ENCODE results near the gene CDKN2B-AS1. TPM values are rescaled to one million over a fixed set of nuclear protein-coding genes. Genes with fewer than 3 reads are reported as not detected.

CDKN2B-AS1 gene
- total RNA-seq, 1 donor from 2014 or later: 6.5 TPM

GRCh38 chr9:22002038-22002437, 7.4 kb downstream of the CDKN2B-AS1 start:
- intact Hi-C loops (cut with micrococcal nuclease): loop anchor here (10.0 kb wide), 1 partner anchor 453 kb away; no protein-coding TSS in a partner anchor

- intact Hi-C loops (cut with micrococcal nuclease): loop anchor here (1.0 to 10.0 kb wide), 2 partner anchors 9 to 450 kb away; no protein-coding TSS in a partner anchor
These were observed 10.6 kb downstream of the CDKN2B-AS1 start for GRCh38 chr9:22005021-22005701.

GRCh38 chr9:22005702-22006606, 11.4 kb downstream of the CDKN2B-AS1 start:
- intact Hi-C loops (cut with micrococcal nuclease): loop anchor here (1.0 to 10.0 kb wide), 2 partner anchors 10 to 449 kb away; no protein-coding TSS in a partner anchor

GRCh38 chr9:22008384-22008716, 13.8 kb downstream of the CDKN2B-AS1 start:
- intact Hi-C loops (cut with micrococcal nuclease): loop anchor here (1.0 to 10.0 kb wide), 7 partner anchors 13 to 446 kb away; no protein-coding TSS in a partner anchor

- intact Hi-C loops (cut with micrococcal nuclease): loop anchor here (1.0 to 10.0 kb wide), 11 partner anchors 14 to 446 kb away; no protein-coding TSS in a partner anchor
These were observed 14.3 kb downstream of the CDKN2B-AS1 start, which contains the start of gene CDKN2B for GRCh38 chr9:22008717-22009505. Gene CDKN2B, minus strand, starts transcription at chr9:22009305. Its CDS starts 352 bp downstream, at chr9:22008953.

- intact Hi-C loops (cut with micrococcal nuclease): loop anchor here (1.0 to 10.0 kb wide), 6 partner anchors 29 to 445 kb away; no protein-coding TSS in a partner anchor
These were observed 14.9 kb downstream of the CDKN2B-AS1 start for GRCh38 chr9:22009506-22009867.

- intact Hi-C loops (cut with micrococcal nuclease): no loop called here
These were observed 16.5 kb downstream of the CDKN2B-AS1 start for GRCh38 chr9:22010866-22011625.

GRCh38 chr9:22022396-22022795, 27.8 kb downstream of the CDKN2B-AS1 start:
- intact Hi-C loops (cut with micrococcal nuclease): no loop called here

GRCh38 chr9:22026696-22027095, 32.1 kb downstream of the CDKN2B-AS1 start:
- intact Hi-C loops (cut with micrococcal nuclease): no loop called here

GRCh38 chr9:22028394-22028793, 33.8 kb downstream of the CDKN2B-AS1 start:
- intact Hi-C loops (cut with micrococcal nuclease): no loop called here

GRCh38 chr9:22029231-22029630, 34.6 kb downstream of the CDKN2B-AS1 start:
- intact Hi-C loops (cut with micrococcal nuclease): no loop called here

- intact Hi-C loops (cut with micrococcal nuclease): no loop called here
These were observed 35.6 kb downstream of the CDKN2B-AS1 start for GRCh38 chr9:22030101-22030598.

GRCh38 chr9:22031655-22032411, 37.2 kb downstream of the CDKN2B-AS1 start:
- intact Hi-C loops (cut with micrococcal nuclease): no loop called here

- intact Hi-C loops (cut with micrococcal nuclease): no loop called here
These were observed 38.5 kb downstream of the CDKN2B-AS1 start for GRCh38 chr9:22033012-22033630.

- intact Hi-C loops (cut with micrococcal nuclease): loop anchor here (5.0 kb wide), 1 partner anchor 38 kb away; no protein-coding TSS in a partner anchor
These were observed 41.0 kb downstream of the CDKN2B-AS1 start for GRCh38 chr9:22035591-22036011.

- intact Hi-C loops (cut with micrococcal nuclease): loop anchor here (5.0 kb wide), 1 partner anchor 40 kb away; no protein-coding TSS in a partner anchor
These were observed 42.5 kb downstream of the CDKN2B-AS1 start for GRCh38 chr9:22036866-22037626.

- intact Hi-C loops (cut with micrococcal nuclease): loop anchor here (1.0 to 5.0 kb wide), 8 partner anchors 29 to 329 kb away; partner anchors contain the start of gene CDKN2B
These were observed 43.5 kb downstream of the CDKN2B-AS1 start for GRCh38 chr9:22037954-22038690.
